ENCODE measurements around the gene CCT5. TPM values are rescaled to one million over a fixed set of nuclear protein-coding genes. Genes with fewer than 3 reads are reported as not detected.

Gene CCT5
- total and polyA plus RNA-seq, 2 donors (not counting 1 experiment from before 2014, with no cell fraction given) = 74.3 to 77.7 TPM

- H3K4me3 Mint-ChIP-seq = no peak overlapping the region
- 94% methylated on average over 10 of the region's 10 CpGs for WGBS (ENCODE audit: insufficient coverage)
- peaks cover 4% of the 10 kb centered on the region for H3K4me1 Mint-ChIP-seq
- no peaks in the 10 kb centered on the region for H3K9me3 ChIP-seq (ENCODE audit: control extremely low read depth in 1 of 3, control insufficient read depth in 2 of 3, insufficient read depth in 1 of 3, low read length in 2 of 3)
- no peak for TF ChIP-seq CTCF (IDR thresholded peaks at IDR 0.05)
- no peak for TF ChIP-seq EZH2 (IDR thresholded peaks at IDR 0.05; ENCODE audit: borderline replicate concordance, insufficient read depth, low read depth, low read length, poor library complexity, severe bottlenecking)
- DNase-seq = no peak
- H3K36me3 ChIP-seq (replicated peaks in 1 of 2; ENCODE audit: control extremely low read depth in 1 of 2, control insufficient read depth in 1 of 2, extremely low read depth in 1 of 2, insufficient read depth in 2 of 2, low read length in 1 of 2) = no peaks in the 10 kb centered on the region
- H3K9me3 Mint-ChIP-seq (ENCODE audit: insufficient read depth) = no peaks in the 10 kb centered on the region
- H3K27me3 Mint-ChIP-seq = peaks cover 26% of the 10 kb centered on the region
- H3K27ac ChIP-seq (ENCODE audit: low read length in 2 of 2) = no peak overlapping the region
- no peak overlapping the region for H3K9ac ChIP-seq (ENCODE audit: low read length)
- H3K4me1 ChIP-seq (ENCODE audit: control insufficient read depth in 2 of 2, insufficient read depth in 2 of 2, low read length in 2 of 2) = peaks cover 0 to 9% of the 10 kb centered on the region in 2 donors
- H3K4me3 ChIP-seq (ENCODE audit: control extremely low read depth in 1 of 5, extremely low read depth in 1 of 5, insufficient read depth in 1 of 5, low read depth in 2 of 5, low read length in 4 of 5) = no peak overlapping the region
- no peak overlapping the region for H3K4me2 ChIP-seq (replicated peaks; ENCODE audit: low read depth, low read length, poor library complexity, severe bottlenecking)
- no peak for ATAC-seq (ENCODE audit: low read depth)
- no peaks in the 10 kb centered on the region for H3K79me2 ChIP-seq (ENCODE audit: control insufficient read depth, insufficient read depth, low read length)
- no peak overlapping the region for H3K27ac Mint-ChIP-seq
- intact Hi-C loops (cut with micrococcal nuclease) = no loop called here
- no peaks in the 10 kb centered on the region for H4K20me1 ChIP-seq (ENCODE audit: control insufficient read depth, insufficient read depth, low read length, poor library complexity, severe bottlenecking)
- ChIA-PET CTCF (interaction anchor here (1.1 kb wide), 1 partner anchor 134 kb away, joined by 3 read pairs; no protein-coding TSS in a partner anchor), POLR2A (no interaction called here)
- H2AFZ ChIP-seq (ENCODE audit: insufficient read depth, low read depth, low read length, poor library complexity, severe bottlenecking) = no peak overlapping the region
- H3K27me3 ChIP-seq (replicated peaks in 1 of 4; ENCODE audit: control extremely low read depth in 1 of 4, control insufficient read depth in 3 of 4, insufficient read depth in 4 of 4, low read length in 3 of 4) = peaks cover 0 to 6% (median 0%) of the 10 kb centered on the region in 4 experiments
Measured at GRCh38 chr5:10289991-10290390, 39.9 kb downstream of the CCT5 start.

- no peak overlapping the region for H3K4me2 ChIP-seq (replicated peaks; ENCODE audit: low read depth, low read length, poor library complexity, severe bottlenecking)
- no peaks in the 10 kb centered on the region for H4K20me1 ChIP-seq (ENCODE audit: control insufficient read depth, insufficient read depth, low read length, poor library complexity, severe bottlenecking)
- no peak overlapping the region for H3K27ac ChIP-seq (ENCODE audit: low read length in 2 of 2)
- CTCF ChIA-PET = no interaction called here
- Mint-ChIP-seq H3K4me1 (peaks cover 4% of the 10 kb centered on the region), H3K4me3 (no peak overlapping the region), H3K9me3 (ENCODE audit: insufficient read depth) (no peaks in the 10 kb centered on the region), H3K27me3 (peaks cover 26% of the 10 kb centered on the region), H3K27ac (no peak overlapping the region)
- H2AFZ ChIP-seq (ENCODE audit: insufficient read depth, low read depth, low read length, poor library complexity, severe bottlenecking) = no peak overlapping the region
- no peaks in the 10 kb centered on the region for H3K9me3 ChIP-seq (ENCODE audit: control extremely low read depth in 1 of 3, control insufficient read depth in 2 of 3, insufficient read depth in 1 of 3, low read length in 2 of 3)
- H3K36me3 ChIP-seq (replicated peaks in 1 of 2; ENCODE audit: control extremely low read depth in 1 of 2, control insufficient read depth in 1 of 2, extremely low read depth in 1 of 2, insufficient read depth in 2 of 2, low read length in 1 of 2) = no peaks in the 10 kb centered on the region
- H3K4me3 ChIP-seq (ENCODE audit: control extremely low read depth in 1 of 5, extremely low read depth in 1 of 5, insufficient read depth in 1 of 5, low read depth in 2 of 5, low read length in 4 of 5) = no peak overlapping the region
- ATAC-seq (ENCODE audit: low read depth) (no peak), DNase-seq (no peak)
- H3K27me3 ChIP-seq (replicated peaks in 1 of 4; ENCODE audit: control extremely low read depth in 1 of 4, control insufficient read depth in 3 of 4, insufficient read depth in 4 of 4, low read length in 3 of 4) = peaks cover 0 to 6% (median 0%) of the 10 kb centered on the region in 4 experiments
- no peaks in the 10 kb centered on the region for H3K79me2 ChIP-seq (ENCODE audit: control insufficient read depth, insufficient read depth, low read length)
- no peak for TF ChIP-seq EZH2 (IDR thresholded peaks at IDR 0.05; ENCODE audit: borderline replicate concordance, insufficient read depth, low read depth, low read length, poor library complexity, severe bottlenecking)
- TF ChIP-seq CTCF (IDR thresholded peaks at IDR 0.05) = no peak
- H3K9ac ChIP-seq (ENCODE audit: low read length) = no peak overlapping the region
- peaks cover 0 to 9% of the 10 kb centered on the region in 2 donors for H3K4me1 ChIP-seq (ENCODE audit: control insufficient read depth in 2 of 2, insufficient read depth in 2 of 2, low read length in 2 of 2)
- WGBS (ENCODE audit: insufficient coverage) = 94% methylated on average over 4 of the region's 9 CpGs
- POLR2A ChIA-PET = no interaction called here
- intact Hi-C loops (cut with micrococcal nuclease) = no loop called here
Measured at GRCh38 chr5:10290438-10290837, 40.4 kb downstream of the CCT5 start.
